Measurements from ENCODE around the gene FAM8A1.

The FAM8A1 gene, protein sequence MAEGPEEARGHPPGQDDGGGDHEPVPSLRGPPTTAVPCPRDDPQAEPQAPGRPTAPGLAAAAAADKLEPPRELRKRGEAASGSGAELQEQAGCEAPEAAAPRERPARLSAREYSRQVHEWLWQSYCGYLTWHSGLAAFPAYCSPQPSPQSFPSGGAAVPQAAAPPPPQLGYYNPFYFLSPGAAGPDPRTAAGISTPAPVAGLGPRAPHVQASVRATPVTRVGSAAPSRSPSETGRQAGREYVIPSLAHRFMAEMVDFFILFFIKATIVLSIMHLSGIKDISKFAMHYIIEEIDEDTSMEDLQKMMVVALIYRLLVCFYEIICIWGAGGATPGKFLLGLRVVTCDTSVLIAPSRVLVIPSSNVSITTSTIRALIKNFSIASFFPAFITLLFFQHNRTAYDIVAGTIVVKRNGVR

DNA sequence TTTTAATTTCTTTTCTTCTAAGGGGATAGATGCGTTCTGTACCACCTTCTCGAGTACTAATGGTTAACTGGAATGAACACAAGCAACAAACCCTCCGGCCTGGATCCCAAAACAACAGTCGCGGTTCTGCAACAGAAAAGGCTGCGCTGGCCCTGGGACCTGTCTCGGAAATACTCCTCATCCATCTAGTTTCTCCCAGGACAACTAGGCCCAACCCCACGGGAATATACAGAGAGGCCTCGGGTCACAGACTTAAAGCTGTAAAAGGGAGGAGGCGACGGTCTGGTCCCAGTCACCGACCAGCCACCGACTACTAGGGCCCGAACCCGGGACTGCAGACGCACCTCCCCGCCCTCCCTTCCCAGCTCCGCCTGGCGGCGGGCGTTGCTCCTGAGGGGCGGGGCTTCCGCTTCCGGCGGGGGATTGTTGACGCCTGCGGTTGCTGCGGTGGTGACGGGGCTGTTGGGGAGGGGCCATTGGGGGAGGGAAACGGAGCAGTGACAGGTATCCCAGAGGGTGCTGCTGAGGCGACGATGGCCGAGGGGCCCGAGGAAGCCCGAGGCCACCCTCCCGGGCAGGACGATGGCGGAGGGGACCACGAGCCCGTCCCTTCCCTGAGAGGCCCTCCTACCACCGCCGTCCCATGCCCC, at the start of gene FAM8A1:
Gene FAM8A1 (plus strand): TSS at position 426 of the 650 bp plus-strand sequence. CDS start 108 bp downstream, at position 534.
- peak; percentile 94 for DNase-seq (ENCODE audit: low spot score)

DNA sequence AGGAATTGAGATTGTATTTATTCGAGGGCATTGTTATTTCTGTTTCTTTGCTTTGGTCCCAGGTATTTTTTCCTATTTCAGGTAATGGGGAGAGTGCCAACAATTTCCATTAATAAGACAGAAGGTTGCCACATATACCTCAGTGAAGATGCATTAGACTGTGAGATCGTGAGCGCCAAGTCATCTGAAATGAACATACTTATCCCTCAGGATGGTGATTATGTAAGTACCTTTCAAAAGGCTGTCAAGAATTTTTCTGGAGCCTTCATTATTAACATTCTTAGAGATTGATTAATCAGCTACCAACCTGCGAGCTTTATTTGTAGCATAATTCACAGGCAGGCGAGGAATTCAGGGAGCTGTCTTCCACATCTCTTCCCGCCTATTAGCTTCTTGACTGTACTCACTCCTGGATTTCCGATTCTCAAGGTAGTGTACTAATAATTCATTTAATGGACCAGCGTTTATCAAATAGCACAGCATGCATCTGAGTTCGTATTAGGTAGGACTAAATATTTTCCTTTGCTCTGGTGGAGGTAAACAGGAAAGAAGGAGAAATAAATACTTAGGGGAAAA, 48.6 kb upstream of the FAM8A1 start:
- DNase-seq (ENCODE audit: low spot score) = no peak
- TF ChIP-seq, protein P1, sequence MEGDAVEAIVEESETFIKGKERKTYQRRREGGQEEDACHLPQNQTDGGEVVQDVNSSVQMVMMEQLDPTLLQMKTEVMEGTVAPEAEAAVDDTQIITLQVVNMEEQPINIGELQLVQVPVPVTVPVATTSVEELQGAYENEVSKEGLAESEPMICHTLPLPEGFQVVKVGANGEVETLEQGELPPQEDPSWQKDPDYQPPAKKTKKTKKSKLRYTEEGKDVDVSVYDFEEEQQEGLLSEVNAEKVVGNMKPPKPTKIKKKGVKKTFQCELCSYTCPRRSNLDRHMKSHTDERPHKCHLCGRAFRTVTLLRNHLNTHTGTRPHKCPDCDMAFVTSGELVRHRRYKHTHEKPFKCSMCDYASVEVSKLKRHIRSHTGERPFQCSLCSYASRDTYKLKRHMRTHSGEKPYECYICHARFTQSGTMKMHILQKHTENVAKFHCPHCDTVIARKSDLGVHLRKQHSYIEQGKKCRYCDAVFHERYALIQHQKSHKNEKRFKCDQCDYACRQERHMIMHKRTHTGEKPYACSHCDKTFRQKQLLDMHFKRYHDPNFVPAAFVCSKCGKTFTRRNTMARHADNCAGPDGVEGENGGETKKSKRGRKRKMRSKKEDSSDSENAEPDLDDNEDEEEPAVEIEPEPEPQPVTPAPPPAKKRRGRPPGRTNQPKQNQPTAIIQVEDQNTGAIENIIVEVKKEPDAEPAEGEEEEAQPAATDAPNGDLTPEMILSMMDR (IDR thresholded peaks at IDR 0.05; ENCODE audit: extremely low read depth, missing control alignments) = no peak

More for the DNA sequence above, at the start of gene FAM8A1:
- TF ChIP-seq, protein P1 (IDR thresholded peaks at IDR 0.05; ENCODE audit: extremely low read depth, missing control alignments) = peak; percentile 0

DNA sequence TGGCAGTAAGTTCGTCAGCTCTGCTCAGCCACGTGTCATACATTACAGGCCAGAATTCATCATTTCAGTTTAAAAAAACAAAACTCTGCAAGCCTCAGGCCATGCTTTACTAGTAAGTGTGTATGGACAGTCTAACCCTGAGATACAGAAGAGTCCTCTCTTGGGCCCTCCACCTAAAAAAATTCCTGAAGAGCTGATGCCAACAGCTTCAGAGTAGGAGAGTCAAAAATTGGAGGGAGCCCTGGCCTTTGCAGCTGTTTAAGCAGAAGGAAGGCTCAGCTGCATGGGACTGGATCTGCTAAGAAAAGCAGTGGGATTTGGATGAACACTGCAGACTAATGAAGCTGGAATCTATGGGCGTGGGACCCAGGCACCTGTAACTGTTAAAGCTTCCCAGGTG, 47.2 kb upstream of the FAM8A1 start:
- no peak for DNase-seq (ENCODE audit: low spot score)
- TF ChIP-seq, protein P1 (IDR thresholded peaks at IDR 0.05; ENCODE audit: extremely low read depth, missing control alignments) = no peak

DNA sequence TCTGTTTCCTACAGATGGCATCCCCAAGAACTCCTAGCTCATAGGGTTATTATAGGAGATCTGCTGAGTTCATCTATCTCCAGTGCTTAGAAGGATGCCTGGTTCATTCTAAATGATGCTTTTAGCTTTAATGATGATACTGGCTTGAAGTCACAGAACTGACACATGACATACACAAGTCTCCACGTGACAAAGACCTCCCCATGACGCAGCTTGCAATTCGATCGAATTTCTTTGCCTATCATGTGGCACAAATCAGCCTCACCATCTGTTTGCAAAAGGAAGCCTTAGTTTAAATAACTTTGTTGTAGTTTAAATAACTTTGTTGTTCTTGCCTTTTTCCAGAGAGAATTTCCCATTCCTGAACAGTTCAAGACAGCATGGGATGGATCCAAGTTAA, 44.1 kb upstream of the FAM8A1 start:
- TF ChIP-seq, protein P1 (IDR thresholded peaks at IDR 0.05; ENCODE audit: extremely low read depth, missing control alignments) = no peak
- no peak for DNase-seq (ENCODE audit: low spot score)

DNA sequence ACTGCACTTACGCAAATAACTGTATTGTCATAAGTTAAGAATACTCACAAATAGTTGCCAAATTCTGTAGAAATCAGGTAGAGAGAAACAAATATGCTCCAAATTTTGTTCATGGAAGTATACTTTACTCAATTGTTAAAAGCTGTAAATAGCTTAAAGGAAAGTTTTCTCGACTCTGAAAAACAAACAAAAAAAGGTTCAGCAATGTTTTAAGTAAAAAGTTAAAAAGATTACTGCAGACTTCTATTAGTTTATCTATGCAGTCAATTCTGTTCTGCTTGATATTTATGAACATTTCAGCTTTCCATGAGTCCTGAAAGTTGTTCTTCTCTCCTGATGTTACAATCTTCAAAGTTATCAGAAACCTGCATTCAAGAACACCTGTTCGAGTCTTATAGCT, 37.5 kb upstream of the FAM8A1 start:
- TF ChIP-seq, protein P1 (IDR thresholded peaks at IDR 0.05; ENCODE audit: extremely low read depth, missing control alignments) = no peak
- no peak for DNase-seq (ENCODE audit: low spot score)

DNA sequence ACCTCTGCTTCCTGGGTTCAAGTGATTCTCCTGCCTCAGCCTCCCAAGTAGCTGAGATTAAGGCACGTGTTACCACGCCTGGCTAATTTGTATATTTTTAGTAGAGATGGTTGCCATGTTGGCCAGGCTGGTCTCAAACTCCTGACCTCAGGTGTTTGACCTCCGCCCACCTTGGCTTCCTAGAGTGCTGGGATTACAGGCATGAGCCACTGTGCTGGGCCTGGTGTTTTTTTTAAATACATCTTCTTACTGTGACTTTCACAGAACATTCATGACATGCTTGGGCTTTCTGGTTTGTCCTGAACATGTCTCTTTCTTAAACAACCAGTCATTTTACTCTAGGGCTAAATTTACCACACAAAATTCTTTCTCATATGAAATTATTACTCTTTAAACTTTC, 34.7 kb upstream of the FAM8A1 start:
- no peak for DNase-seq (ENCODE audit: low spot score)

More for the DNA sequence above, 34.7 kb upstream of the FAM8A1 start:
- TF ChIP-seq, protein P1 (IDR thresholded peaks at IDR 0.05; ENCODE audit: extremely low read depth, missing control alignments) = no peak

All from GM20000 (cell line).